NCI-H1092 (cell line): Measurements from ENCODE around the gene PTTG1IP.
"Not testable (repeated sequence)": the region's sequence is repeated elsewhere in the genome, so short reads cannot be mapped to it uniquely, and the experiment has no call there.

Source experiments
- DNase-seq: peaks from one replicate; lab custom pipeline; 2025; lab: John Stamatoyannopoulos, UW

The PTTG1IP gene

GRCh38 chr21:44842721-44843445 lies 30.6 kb downstream of the PTTG1IP start:
- DNase-seq: no peak

GRCh38 chr21:44842087-44842486 lies 31.4 kb downstream of the PTTG1IP start:
- DNase-seq: no peak

GRCh38 chr21:44840771-44841170 lies 32.7 kb downstream of the PTTG1IP start:
- no peak for DNase-seq

GRCh38 chr21:44838951-44839350 lies 34.5 kb downstream of the PTTG1IP start:
- DNase-seq: no peak

GRCh38 chr21:44838039-44838895 lies 35.2 kb downstream of the PTTG1IP start:
- DNase-seq: no peak

- no peak for DNase-seq
These were observed 36.0 kb downstream of the PTTG1IP start for GRCh38 chr21:44837537-44837936.

GRCh38 chr21:44836666-44837471 lies 36.6 kb downstream of the PTTG1IP start:
- no peak for DNase-seq

GRCh38 chr21:44836349-44836665 lies 37.2 kb downstream of the PTTG1IP start:
- DNase-seq: no peak

- no peak for DNase-seq
These were observed 37.9 kb downstream of the PTTG1IP start for GRCh38 chr21:44835647-44835973.

GRCh38 chr21:44834951-44835646 lies 38.4 kb downstream of the PTTG1IP start:
- DNase-seq: no peak

GRCh38 chr21:44834231-44834950 lies 39.1 kb downstream of the PTTG1IP start:
- DNase-seq: no peak

- no peak for DNase-seq
These were observed 39.8 kb downstream of the PTTG1IP start for GRCh38 chr21:44833663-44834062.

- DNase-seq: not testable (repeated sequence)
These were observed 40.8 kb downstream of the PTTG1IP start for GRCh38 chr21:44832516-44833255.

GRCh38 chr21:44831227-44831860 lies 42.1 kb downstream of the PTTG1IP start:
- no peak for DNase-seq

- DNase-seq: no peak
These were observed 43.9 kb downstream of the PTTG1IP start for GRCh38 chr21:44829507-44830092.

- no peak for DNase-seq
These were observed 45.0 kb downstream of the PTTG1IP start for GRCh38 chr21:44828362-44829056.

- no peak for DNase-seq
These were observed 50.3 kb downstream of the PTTG1IP start for GRCh38 chr21:44823179-44823660.

GRCh38 chr21:44822484-44823178 lies 50.9 kb downstream of the PTTG1IP start:
- DNase-seq: no peak
